Psoas muscle (tissue), 8 donors: ENCODE measurements around the gene PALLD. TPM values are rescaled to one million over a fixed set of nuclear protein-coding genes. Genes with fewer than 3 reads are reported as not detected.
A peak's percentile ranks its signal among the peaks of the same experiment; 100 is the strongest.

ENCODE experiments used
- ATAC-seq, 4 donors: fragments of 200-7000 bp; cut with Tn5 transposase; one replicate each; pipeline ENCODE4 v1.9.1; 2020; ENCODE audit warnings: moderate library complexity in 3 of 4, mild to moderate bottlenecking in 2 of 4
- DNase-seq, 2 donors: peaks; one replicate each; pipeline ENCODE4 v3.0.0-alpha.2; 2020
- H3K27ac ChIP-seq: fragments of 200-600 bp; one replicate; pipeline ENCODE4 v1.8.0; 2022
- H3K27me3 ChIP-seq, 3 donors: fragments of 200-600 bp in 1 of 3; one replicate each; pipeline versions ENCODE4 v1.6.1 to v1.8.0; 2013 to 2022; ENCODE audit warnings: low read length in 2 of 3, mild to moderate bottlenecking in 2 of 3, moderate library complexity in 1 of 3; ENCODE audit not compliant: insufficient read depth in 3 of 3
- H3K36me3 ChIP-seq, 2 donors: fragments of 200-600 bp in 1 of 2; one replicate each; pipeline versions ENCODE4 v1.6.1 to v1.8.0; 2013 to 2022; ENCODE audit warnings: low read depth in 1 of 2, mild to moderate bottlenecking in 1 of 2, moderate library complexity in 1 of 2; ENCODE audit not compliant: insufficient read depth in 1 of 2
- H3K4me1 ChIP-seq: fragments of 200-600 bp; one replicate; pipeline ENCODE4 v1.8.0; 2022
- H3K4me3 ChIP-seq: fragments of 200-600 bp; one replicate; pipeline ENCODE4 v1.8.0; 2022; ENCODE audit warnings: mild to moderate bottlenecking
- H3K9me3 ChIP-seq: fragments of 200-600 bp; one replicate; pipeline ENCODE4 v1.8.0; 2022
- CTCF ChIP-seq: fragments of 200-600 bp; IDR thresholded peaks from one replicate; pipeline ENCODE4 v1.8.0; 2022; ENCODE audit warnings: antibody characterized with exemption
- WGBS, 3 donors: extraction: QIAGEN DNeasy Blood & Tissue Kit; methylation state at CpG; one replicate each; pipeline versions ENCODE4 v1.1.6 to v1.1.7; 2013; 5-methylcytosine and 5-hydroxymethylcytosine counted together
- intact Hi-C, 2 donors: fragments of 100-400 bp; cut with DNase I; formaldehyde crosslinking; loops; one replicate each; pipeline versions ENCODE4 v1.11.0 to v1.14.2; 2022
- polyA plus RNA-seq, 3 donors: library from polyadenylated mRNA; stranded (reverse); fragments of 200-250 nt; gene quantifications; one replicate each; pipeline ENCODE4 v1.2.3, GENCODE V29; 2013
- total RNA-seq, 4 donors: library from RNA; stranded (reverse); fragmentation: NEBNext Ultra II Directional in 2 of 4; extraction: Animal tissue kit (Norgen Biotek cat#: 25700) in 2 of 4; gene quantifications; one replicate each; pipeline versions ENCODE4 v1.2.1 to v1.2.4, GENCODE V29; 2021 to 2023
- donor health status: healthy with polysubstance abuse.
- donor health status: DM: no; HTN: no; CAD: no; lungs with moderate emphysema.
- donor health status: Bipolar disorder and iron deficiency.
- donor health status: healthy.
- donor health status: DM: yes; HTN: yes; CAD: no.
- donor health status: DM: no; HTN: no; CAD: no.
- donor health status: DM: no; HTN: no; CAD: no.
- donor health status: DM: yes; HTN: yes; CAD: no.

PALLD gene
- total and polyA plus RNA-seq, 7 donors: 19.2 to 245 (median 168) TPM

GRCh38 chr4:168562041-168562571, 65.3 kb downstream of the PALLD start:
- Histone ChIP-seq H3K9me3 (no peaks in the 10 kb centered on the region), H3K4me3 (peak overlapping the region; percentile 42), H3K27ac (peak overlapping the region; percentile 74), H3K36me3 (no peaks in the 10 kb centered on the region), H3K4me1 (peaks cover 63% of the 10 kb centered on the region), H3K27me3 (no peaks in the 10 kb centered on the region)
- intact Hi-C loops: no loop called here
- ATAC-seq (peak; percentile 70 to 88 (median 78)), DNase-seq (no peak)
- TF ChIP-seq CTCF: no peak
- WGBS, 3 donors: 19 to 34% (median 25%) methylated on average over 3 of the region's 3 CpGs

- Histone ChIP-seq H3K36me3 (no peaks in the 10 kb centered on the region), H3K27me3 (no peaks in the 10 kb centered on the region), H3K4me3 (no peak overlapping the region), H3K4me1 (peaks cover 58% of the 10 kb centered on the region), H3K27ac (no peak overlapping the region), H3K9me3 (no peaks in the 10 kb centered on the region)
- intact Hi-C loops: no loop called here
- ATAC-seq (peak in 1 of 4 donors; percentile 10), DNase-seq (no peak)
- no peak for TF ChIP-seq CTCF
- 72 to 78% (median 77%) methylated on average over 3 of the region's 3 CpGs for WGBS, 3 donors
Measured at GRCh38 chr4:168564023-168564422, 67.2 kb downstream of the PALLD start.

- H3K27ac ChIP-seq: no peak overlapping the region
Measured at GRCh38 chr4:168565130-168565529, 68.3 kb downstream of the PALLD start.

GRCh38 chr4:168566726-168567125, 69.9 kb downstream of the PALLD start:
- intact Hi-C loops: no loop called here
- no peaks in the 10 kb centered on the region for H3K36me3 ChIP-seq
- H3K27me3 ChIP-seq: no peaks in the 10 kb centered on the region
- H3K4me1 ChIP-seq: peaks cover 57% of the 10 kb centered on the region
- no peak overlapping the region for H3K27ac ChIP-seq
- ATAC-seq (no peak), DNase-seq (no peak)
- no peak overlapping the region for H3K4me3 ChIP-seq
- no peaks in the 10 kb centered on the region for H3K9me3 ChIP-seq
- no peak for TF ChIP-seq CTCF

More at GRCh38 chr4:168565130-168565529, 68.3 kb downstream of the PALLD start:
- no peak for TF ChIP-seq CTCF
- Histone ChIP-seq H3K4me3 (no peak overlapping the region), H3K4me1 (peaks cover 57% of the 10 kb centered on the region), H3K27me3 (no peaks in the 10 kb centered on the region), H3K9me3 (no peaks in the 10 kb centered on the region), H3K36me3 (no peaks in the 10 kb centered on the region)
- DNase-seq: no peak
- ATAC-seq: no peak
- intact Hi-C loops: no loop called here
- WGBS, 3 donors: 35 to 49% (median 48%) methylated on average over 2 of the region's 2 CpGs
